Endothelial cell of umbilical vein (primary cell): Measurements from ENCODE around the gene C5orf15.

Source experiments
- CTCF ChIP-seq, 2 donors: IDR thresholded peaks; 1 replicate in 1 of 2; 2 replicates in 1 of 2; pipeline ENCODE4 v1.5.1; 2011; ENCODE audit warnings: low read length in 2 of 2, mild to moderate bottlenecking in 2 of 2, moderate library complexity in 2 of 2, control low read depth in 1 of 2, inconsistent platforms in 1 of 2, low read depth in 1 of 2; ENCODE audit not compliant: insufficient read depth in 1 of 2; ENCODE audit errors: extremely low read depth in 1 of 2
- EZH2 ChIP-seq: IDR thresholded peaks from 2 replicates; pipeline ENCODE4 v1.6.1; 2012; ENCODE audit warnings: borderline replicate concordance, low read depth, mild to moderate bottlenecking, moderate library complexity, low read length, inconsistent platforms; ENCODE audit not compliant: severe bottlenecking
- FOS ChIP-seq: IDR thresholded peaks from 2 replicates; pipeline ENCODE4 v1.6.1; 2011; ENCODE audit warnings: mild to moderate bottlenecking, low read length, moderate library complexity, borderline replicate concordance; ENCODE audit not compliant: insufficient read depth
- GATA2 ChIP-seq: IDR thresholded peaks from 2 replicates; pipeline ENCODE4 v1.7.0; 2011; ENCODE audit warnings: low read depth, mild to moderate bottlenecking, moderate library complexity, mixed read lengths, low read length; ENCODE audit not compliant: insufficient read length, insufficient read depth
- POLR2A ChIP-seq: IDR thresholded peaks from 2 replicates; pipeline ENCODE4 v1.6.1; 2012; ENCODE audit warnings: low read depth, mild to moderate bottlenecking, control low read depth, low read length
- POLR2AphosphoS5 ChIP-seq: IDR thresholded peaks from 2 replicates; pipeline ENCODE4 v1.6.1; 2012; ENCODE audit warnings: low read depth, mild to moderate bottlenecking, control low read depth, low read length, moderate library complexity; ENCODE audit not compliant: insufficient read depth

DNA sequence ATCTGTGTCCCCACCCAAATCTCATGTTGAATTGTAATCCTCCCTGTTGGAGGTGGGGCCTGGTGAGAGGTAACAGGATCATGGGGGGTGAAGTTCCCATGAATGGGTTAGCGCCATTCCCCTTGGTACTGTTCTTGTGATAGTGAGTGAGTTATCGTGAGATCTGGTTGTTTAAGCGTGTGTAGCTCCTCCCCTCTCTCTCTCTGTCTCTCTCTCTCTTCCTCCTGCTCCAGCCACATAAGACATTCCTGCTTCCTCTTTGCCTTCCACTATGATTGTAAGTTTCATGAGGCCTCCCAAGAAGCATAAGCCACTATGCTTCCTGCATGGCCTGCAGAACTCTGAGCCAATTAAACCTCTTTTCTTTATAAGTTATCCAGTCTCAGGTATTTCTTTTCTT is 28.8 kb downstream of the C5orf15 start:
- TF ChIP-seq POLR2AphosphoS5 (no peak), CTCF (IDR thresholded peaks at IDR 0.05; ENCODE audit: extremely low read depth in 1 of 2, insufficient read depth in 1 of 2, low read depth in 1 of 2, low read length in 2 of 2) (no peak), POLR2A (no peak), GATA2 (no peak), EZH2 (no peak), FOS (no peak)
